ENCODE measurements around the gene MGAT4C.

The MGAT4C gene

DNA sequence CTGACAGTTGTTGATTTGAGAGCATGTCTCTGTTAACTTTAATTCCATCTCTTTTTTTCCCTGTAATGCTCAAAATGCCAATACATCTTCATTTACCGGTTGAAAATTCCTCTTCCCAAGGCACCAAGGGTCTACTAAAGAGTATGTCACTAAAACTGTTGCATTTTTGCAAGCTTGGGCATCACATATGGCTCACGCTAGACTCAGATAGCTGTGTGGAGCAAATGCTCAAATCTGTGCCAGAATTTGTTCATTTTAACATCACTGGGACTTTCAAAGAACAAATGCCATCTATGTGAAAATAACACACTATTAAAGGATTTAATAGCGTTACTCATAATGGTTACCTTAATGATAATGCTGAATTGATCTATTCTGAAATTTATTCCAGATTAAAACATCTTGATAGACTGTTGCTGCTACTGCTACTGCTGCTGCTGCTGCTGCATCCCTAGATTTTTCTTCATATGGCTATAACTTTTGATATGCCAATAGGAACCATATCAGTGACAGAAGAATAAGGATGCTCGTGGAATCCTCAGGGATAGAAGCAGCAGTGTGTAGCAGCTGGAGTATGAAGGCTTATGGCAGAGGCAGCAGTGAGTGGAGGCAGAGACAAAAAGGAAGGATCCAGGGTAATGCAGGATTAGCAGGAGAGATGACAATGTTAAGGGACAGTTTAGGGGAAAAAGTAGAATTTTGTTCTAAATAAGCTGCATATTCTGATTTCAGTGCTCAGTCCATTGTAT, 57.3 kb downstream of the MGAT4C start:
- no peak overlapping the region for H3K4me3 ChIP-seq (ENCODE audit: low read depth, low read length)
- TF ChIP-seq, protein P1, sequence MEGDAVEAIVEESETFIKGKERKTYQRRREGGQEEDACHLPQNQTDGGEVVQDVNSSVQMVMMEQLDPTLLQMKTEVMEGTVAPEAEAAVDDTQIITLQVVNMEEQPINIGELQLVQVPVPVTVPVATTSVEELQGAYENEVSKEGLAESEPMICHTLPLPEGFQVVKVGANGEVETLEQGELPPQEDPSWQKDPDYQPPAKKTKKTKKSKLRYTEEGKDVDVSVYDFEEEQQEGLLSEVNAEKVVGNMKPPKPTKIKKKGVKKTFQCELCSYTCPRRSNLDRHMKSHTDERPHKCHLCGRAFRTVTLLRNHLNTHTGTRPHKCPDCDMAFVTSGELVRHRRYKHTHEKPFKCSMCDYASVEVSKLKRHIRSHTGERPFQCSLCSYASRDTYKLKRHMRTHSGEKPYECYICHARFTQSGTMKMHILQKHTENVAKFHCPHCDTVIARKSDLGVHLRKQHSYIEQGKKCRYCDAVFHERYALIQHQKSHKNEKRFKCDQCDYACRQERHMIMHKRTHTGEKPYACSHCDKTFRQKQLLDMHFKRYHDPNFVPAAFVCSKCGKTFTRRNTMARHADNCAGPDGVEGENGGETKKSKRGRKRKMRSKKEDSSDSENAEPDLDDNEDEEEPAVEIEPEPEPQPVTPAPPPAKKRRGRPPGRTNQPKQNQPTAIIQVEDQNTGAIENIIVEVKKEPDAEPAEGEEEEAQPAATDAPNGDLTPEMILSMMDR (IDR thresholded peaks at IDR 0.05; ENCODE audit: borderline replicate concordance, insufficient read depth, low read depth, low read length): no peak

DNA sequence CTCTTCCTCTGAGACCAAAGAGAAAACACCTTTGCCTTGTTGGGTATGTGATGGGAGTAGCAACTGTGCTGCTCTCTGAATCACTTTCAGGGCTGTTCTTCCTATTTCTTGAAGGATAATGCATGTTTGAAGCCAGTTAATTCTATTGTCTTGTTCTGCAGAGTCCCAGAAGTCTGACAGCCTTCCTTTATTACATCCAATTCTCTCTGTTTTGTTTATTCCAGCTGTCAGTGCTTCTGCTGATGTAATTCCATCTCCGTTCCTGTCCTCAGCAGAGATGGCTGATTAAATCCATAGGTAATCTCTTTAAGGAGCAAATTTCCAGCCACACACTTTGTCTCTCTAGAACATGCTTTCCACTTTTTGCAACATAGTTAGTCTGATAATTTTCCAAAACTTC, 59.7 kb downstream of the MGAT4C start:
- H3K4me3 ChIP-seq (ENCODE audit: low read depth, low read length): no peak overlapping the region
- TF ChIP-seq, protein P1 (IDR thresholded peaks at IDR 0.05; ENCODE audit: borderline replicate concordance, insufficient read depth, low read depth, low read length): no peak

DNA sequence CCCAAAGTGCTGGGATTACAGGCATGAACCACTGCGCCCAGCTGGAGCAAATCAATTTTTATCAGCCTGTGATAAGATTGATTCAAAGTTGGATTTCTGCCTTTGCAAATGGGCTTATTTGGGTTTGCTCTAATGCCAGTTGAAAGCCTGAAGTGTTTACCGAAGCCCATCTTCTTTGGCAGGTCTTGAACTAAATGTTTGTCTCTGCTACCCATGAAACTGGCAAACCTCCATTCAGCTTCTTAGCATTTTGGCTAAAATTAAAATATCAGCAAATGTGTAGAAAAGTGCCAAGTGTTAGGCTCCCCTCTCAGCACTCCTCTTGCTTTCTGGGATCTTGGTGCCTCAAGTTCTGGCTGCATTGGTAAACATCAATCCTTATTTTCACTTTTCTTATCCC, 61.5 kb downstream of the MGAT4C start:
- H3K4me3 ChIP-seq (ENCODE audit: low read depth, low read length): no peak overlapping the region
- TF ChIP-seq, protein P1 (IDR thresholded peaks at IDR 0.05; ENCODE audit: borderline replicate concordance, insufficient read depth, low read depth, low read length): no peak

- TF ChIP-seq, protein P1 (IDR thresholded peaks at IDR 0.05; ENCODE audit: borderline replicate concordance, insufficient read depth, low read depth, low read length): no peak
- H3K4me3 ChIP-seq (ENCODE audit: low read depth, low read length): no peak overlapping the region
These were observed 62.3 kb downstream of the MGAT4C start for GRCh38 chr12:86193931-86194330.

DNA sequence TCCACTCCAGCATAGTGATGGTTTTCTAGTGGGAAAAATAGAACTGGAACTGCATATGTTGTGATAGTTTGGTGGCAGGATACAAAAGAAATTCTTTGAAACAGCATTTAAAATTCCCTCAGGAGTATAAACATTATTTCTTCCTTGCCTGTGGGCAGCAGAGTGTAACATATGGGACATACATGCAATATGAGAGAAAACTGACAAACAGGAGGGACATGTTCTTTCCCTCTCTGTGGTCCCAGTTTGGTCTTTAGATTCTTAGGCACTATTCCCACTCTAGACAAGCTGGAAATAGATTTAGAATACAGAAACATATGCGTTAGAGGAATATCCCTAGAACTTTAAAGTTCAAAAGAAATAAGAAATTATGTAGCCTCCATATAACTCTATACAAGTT, 68.0 kb downstream of the MGAT4C start:
- no peak overlapping the region for H3K4me3 ChIP-seq (ENCODE audit: low read depth, low read length)
- TF ChIP-seq, protein P1 (IDR thresholded peaks at IDR 0.05; ENCODE audit: borderline replicate concordance, insufficient read depth, low read depth, low read length): no peak

GRCh38 chr12:86186449-86186848, 69.7 kb downstream of the MGAT4C start:
- TF ChIP-seq, protein P1 (IDR thresholded peaks at IDR 0.05; ENCODE audit: borderline replicate concordance, insufficient read depth, low read depth, low read length): no peak
- H3K4me3 ChIP-seq (ENCODE audit: low read depth, low read length): no peak overlapping the region

- TF ChIP-seq, protein P1 (IDR thresholded peaks at IDR 0.05; ENCODE audit: borderline replicate concordance, insufficient read depth, low read depth, low read length): no peak
- no peak overlapping the region for H3K4me3 ChIP-seq (ENCODE audit: low read depth, low read length)
These were observed 76.3 kb downstream of the MGAT4C start for GRCh38 chr12:86179855-86180254.
